Esophagus squamous epithelium (tissue), 5 donors: ENCODE data around the gene RASGRF2. TPM values are rescaled to one million over a fixed set of nuclear protein-coding genes. Genes with fewer than 3 reads are reported as not detected.

ENCODE experiments used
- DNase-seq: peaks from one replicate; lab custom pipeline; 2025; lab: John Stamatoyannopoulos, UW
- H3K27ac ChIP-seq, 4 donors: fragments of 200-600 bp; sonication (generic); one replicate each; pipeline ENCODE4 v1.5.1; 2016 to 2019; ENCODE audit warnings: mild to moderate bottlenecking in 1 of 4
- H3K27me3 ChIP-seq, 4 donors: fragments of 200-600 bp; sonication (generic); 1 replicate in 3 of 4; 2 replicates in 1 of 4; pipeline versions ENCODE4 v1.5.1 to v1.6.0; 2017 to 2021; ENCODE audit warnings: antibody characterized with exemption in 1 of 4
- H3K36me3 ChIP-seq, 3 donors: fragments of 200-600 bp; sonication (generic); one replicate each; pipeline ENCODE4 v1.5.1; 2016 to 2019
- H3K4me1 ChIP-seq, 3 donors: fragments of 200-600 bp; sonication (generic); one replicate each; pipeline ENCODE4 v1.5.1; 2017 to 2019
- H3K4me3 ChIP-seq, 4 donors: fragments of 200-600 bp; sonication (generic); 1 replicate in 3 of 4; 2 replicates in 1 of 4; pipeline ENCODE4 v1.5.1; 2016 to 2019; ENCODE audit warnings: mild to moderate bottlenecking in 2 of 4, moderate library complexity in 1 of 4
- H3K9me3 ChIP-seq, 3 donors: fragments of 200-600 bp; sonication (generic); one replicate each; pipeline ENCODE4 v1.5.1; 2016 to 2019
- POLR2A ChIP-seq, 4 donors: fragments of 450-650 bp; IDR thresholded peaks; one replicate each; pipeline ENCODE4 v1.6.1; 2017; ENCODE audit warnings: antibody characterized with exemption in 4 of 4, mild to moderate bottlenecking in 4 of 4, moderate library complexity in 3 of 4
- WGBS, 2 donors: methylation state at CpG; one replicate each; pipeline ENCODE4 v1.1.5; 2018; 5-methylcytosine and 5-hydroxymethylcytosine counted together
- intact Hi-C: fragments of 100-400 bp; cut with DNase I; formaldehyde crosslinking; loops from one replicate; pipeline ENCODE4 v1.15.0; 2022
- total RNA-seq, 4 donors: library from RNA; depleted of rRNA; stranded (reverse); fragments of >200 nt; gene quantifications; one replicate each; pipeline ENCODE4 v1.1.0, GENCODE V29; 2016
- TF ChIP-seq, protein P1 (sequence below), 6 experiments: fragments of 450-650 bp in 4 of 6; fragments of 200-600 bp in 2 of 6; sonication (generic) in 2 of 6; IDR thresholded peaks; one replicate each; pipeline ENCODE4 v1.5.1; 2016 to 2019; ENCODE audit warnings: antibody characterized with exemption in 6 of 6, mild to moderate bottlenecking in 4 of 6, moderate library complexity in 4 of 6
- donor health status: DM: yes; HTN: yes; CAD: no.

Gene RASGRF2
- total RNA-seq, 4 donors from 2014 or later = 0.49 to 3.2 (median 0.62) TPM

- TF ChIP-seq, protein P1, sequence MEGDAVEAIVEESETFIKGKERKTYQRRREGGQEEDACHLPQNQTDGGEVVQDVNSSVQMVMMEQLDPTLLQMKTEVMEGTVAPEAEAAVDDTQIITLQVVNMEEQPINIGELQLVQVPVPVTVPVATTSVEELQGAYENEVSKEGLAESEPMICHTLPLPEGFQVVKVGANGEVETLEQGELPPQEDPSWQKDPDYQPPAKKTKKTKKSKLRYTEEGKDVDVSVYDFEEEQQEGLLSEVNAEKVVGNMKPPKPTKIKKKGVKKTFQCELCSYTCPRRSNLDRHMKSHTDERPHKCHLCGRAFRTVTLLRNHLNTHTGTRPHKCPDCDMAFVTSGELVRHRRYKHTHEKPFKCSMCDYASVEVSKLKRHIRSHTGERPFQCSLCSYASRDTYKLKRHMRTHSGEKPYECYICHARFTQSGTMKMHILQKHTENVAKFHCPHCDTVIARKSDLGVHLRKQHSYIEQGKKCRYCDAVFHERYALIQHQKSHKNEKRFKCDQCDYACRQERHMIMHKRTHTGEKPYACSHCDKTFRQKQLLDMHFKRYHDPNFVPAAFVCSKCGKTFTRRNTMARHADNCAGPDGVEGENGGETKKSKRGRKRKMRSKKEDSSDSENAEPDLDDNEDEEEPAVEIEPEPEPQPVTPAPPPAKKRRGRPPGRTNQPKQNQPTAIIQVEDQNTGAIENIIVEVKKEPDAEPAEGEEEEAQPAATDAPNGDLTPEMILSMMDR (IDR thresholded peaks at IDR 0.05) = no peak
- no peak for TF ChIP-seq POLR2A (IDR thresholded peaks at IDR 0.05)
- Histone ChIP-seq H3K9me3 (no peaks in the 10 kb centered on the region), H3K27ac (no peak overlapping the region), H3K36me3 (no peaks in the 10 kb centered on the region), H3K4me1 (no peaks in the 10 kb centered on the region), H3K27me3 (no peaks in the 10 kb centered on the region), H3K4me3 (no peak overlapping the region)
- 83 to 88% methylated on average over 7 of the region's 7 CpGs for WGBS, 2 donors
- intact Hi-C loops = no loop called here
- no peak for DNase-seq
Observed at GRCh38 chr5:81128416-81128815, 168.3 kb downstream of the RASGRF2 start.

DNA sequence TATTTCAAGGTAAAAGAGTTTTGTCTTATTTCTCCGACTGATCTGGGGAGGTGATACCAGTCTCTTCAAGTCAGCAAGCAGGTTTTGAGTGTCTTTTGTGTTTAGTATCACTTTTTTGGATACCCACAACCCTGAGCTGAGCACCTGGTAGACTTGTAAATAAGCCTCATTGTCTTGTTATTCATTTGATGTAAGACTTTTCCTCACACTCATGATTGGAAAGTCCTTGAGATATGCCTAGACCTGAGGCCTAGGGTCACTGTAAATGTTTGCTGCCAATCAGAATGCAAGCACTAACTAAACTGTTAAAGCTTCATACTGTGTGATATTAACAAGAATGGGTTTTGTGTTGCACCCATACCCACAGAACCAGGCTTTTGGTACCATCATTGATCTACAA, 172.2 kb downstream of the RASGRF2 start:
- Histone ChIP-seq H3K27ac (no peak overlapping the region), H3K36me3 (no peaks in the 10 kb centered on the region), H3K4me1 (no peaks in the 10 kb centered on the region), H3K27me3 (no peaks in the 10 kb centered on the region), H3K4me3 (no peak overlapping the region), H3K9me3 (no peaks in the 10 kb centered on the region)
- no peak for TF ChIP-seq POLR2A (IDR thresholded peaks at IDR 0.05)
- TF ChIP-seq, protein P1 (IDR thresholded peaks at IDR 0.05) = no peak
- intact Hi-C loops = no loop called here
- WGBS, 2 donors = 47 to 56% methylated on average over 1 of the region's 1 CpG
- DNase-seq = no peak

- H3K4me1 ChIP-seq = no peaks in the 10 kb centered on the region
- WGBS, 2 donors = 69 to 88% methylated on average over 2 of the region's 2 CpGs
- no peaks in the 10 kb centered on the region for H3K9me3 ChIP-seq
- no peaks in the 10 kb centered on the region for H3K27me3 ChIP-seq
- no peak overlapping the region for H3K27ac ChIP-seq
- no peak overlapping the region for H3K4me3 ChIP-seq
- DNase-seq = no peak
- TF ChIP-seq, protein P1 (IDR thresholded peaks at IDR 0.05) = no peak
- no peak for TF ChIP-seq POLR2A (IDR thresholded peaks at IDR 0.05)
- no peaks in the 10 kb centered on the region for H3K36me3 ChIP-seq
- intact Hi-C loops = no loop called here
Observed at GRCh38 chr5:81134066-81134465, 173.9 kb downstream of the RASGRF2 start.

GRCh38 chr5:81134566-81134965, 174.4 kb downstream of the RASGRF2 start:
- no peak for TF ChIP-seq POLR2A (IDR thresholded peaks at IDR 0.05)
- TF ChIP-seq, protein P1 (IDR thresholded peaks at IDR 0.05) = no peak
- no peak overlapping the region for H3K27ac ChIP-seq
- H3K36me3 ChIP-seq = no peaks in the 10 kb centered on the region
- H3K4me3 ChIP-seq = no peak overlapping the region
- intact Hi-C loops = no loop called here
- DNase-seq = no peak
- H3K4me1 ChIP-seq = no peaks in the 10 kb centered on the region
- H3K27me3 ChIP-seq = no peaks in the 10 kb centered on the region
- H3K9me3 ChIP-seq = no peaks in the 10 kb centered on the region

DNA sequence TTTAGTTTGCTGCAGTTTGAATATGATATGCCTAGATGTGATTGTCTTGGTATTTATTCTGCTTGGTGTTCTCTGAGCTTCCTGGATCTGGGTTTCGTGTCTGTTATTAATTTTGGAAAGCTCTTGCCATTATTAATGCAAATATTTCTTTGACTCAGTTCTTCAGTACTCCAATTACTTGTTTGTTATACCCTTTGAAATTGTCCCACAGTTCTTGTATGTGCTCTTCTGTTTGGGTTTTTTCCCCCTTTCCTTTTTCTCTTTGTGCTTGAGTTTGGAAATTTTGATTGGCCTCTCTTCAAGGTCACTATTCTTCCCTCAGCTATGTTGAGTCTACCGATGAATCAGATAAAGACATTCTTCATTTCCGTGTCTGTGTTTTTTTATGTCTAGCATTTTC, 176.4 kb downstream of the RASGRF2 start:
- no peak for DNase-seq
- no peak overlapping the region for H3K4me3 ChIP-seq
- no peaks in the 10 kb centered on the region for H3K9me3 ChIP-seq
- H3K27ac ChIP-seq = no peak overlapping the region
- intact Hi-C loops = no loop called here
- 77 to 78% methylated on average over 3 of the region's 3 CpGs for WGBS, 2 donors
- no peaks in the 10 kb centered on the region for H3K36me3 ChIP-seq
- H3K27me3 ChIP-seq = no peaks in the 10 kb centered on the region
- peaks cover 0 to 13% (median 0%) of the 10 kb centered on the region in 3 donors for H3K4me1 ChIP-seq
- TF ChIP-seq, protein P1 (IDR thresholded peaks at IDR 0.05) = no peak
- no peak for TF ChIP-seq POLR2A (IDR thresholded peaks at IDR 0.05)
